Neural cell (in vitro differentiated cells): Measurements from ENCODE around the gene EP400.

ENCODE experiments used
- EZH2 ChIP-seq: fragments of 200-600, 300-800 bp; shearing (Covaris generic), sonication (generic); IDR thresholded peaks from 2 replicates; pipeline ENCODE4 v1.6.1; 2014; ENCODE audit warnings: antibody characterized with exemption, low read length, borderline replicate concordance, mild to moderate bottlenecking; ENCODE audit not compliant: insufficient read depth, poor library complexity, severe bottlenecking
- POLR2AphosphoS5 ChIP-seq: IDR thresholded peaks from 2 replicates; pipeline ENCODE4 v1.6.1; 2012
- RAD21 ChIP-seq: fragments of 450-650 bp; conservative IDR thresholded peaks from 2 replicates; pipeline ENCODE4 v1.6.1; 2014; ENCODE audit warnings: antibody characterized with exemption, mild to moderate bottlenecking, moderate library complexity
- SMC3 ChIP-seq: fragments of 450-650 bp; conservative IDR thresholded peaks from 2 replicates; pipeline ENCODE4 v1.6.1; 2014; ENCODE audit warnings: antibody characterized with exemption, mild to moderate bottlenecking, moderate library complexity; ENCODE audit not compliant: poor library complexity
- TF ChIP-seq, protein P1 (sequence below): fragments of 450-650 bp; IDR thresholded peaks from 2 replicates; pipeline ENCODE4 v1.5.1; 2014; ENCODE audit warnings: antibody characterized with exemption, mild to moderate bottlenecking, moderate library complexity; ENCODE audit not compliant: poor library complexity, severe bottlenecking

DNA sequence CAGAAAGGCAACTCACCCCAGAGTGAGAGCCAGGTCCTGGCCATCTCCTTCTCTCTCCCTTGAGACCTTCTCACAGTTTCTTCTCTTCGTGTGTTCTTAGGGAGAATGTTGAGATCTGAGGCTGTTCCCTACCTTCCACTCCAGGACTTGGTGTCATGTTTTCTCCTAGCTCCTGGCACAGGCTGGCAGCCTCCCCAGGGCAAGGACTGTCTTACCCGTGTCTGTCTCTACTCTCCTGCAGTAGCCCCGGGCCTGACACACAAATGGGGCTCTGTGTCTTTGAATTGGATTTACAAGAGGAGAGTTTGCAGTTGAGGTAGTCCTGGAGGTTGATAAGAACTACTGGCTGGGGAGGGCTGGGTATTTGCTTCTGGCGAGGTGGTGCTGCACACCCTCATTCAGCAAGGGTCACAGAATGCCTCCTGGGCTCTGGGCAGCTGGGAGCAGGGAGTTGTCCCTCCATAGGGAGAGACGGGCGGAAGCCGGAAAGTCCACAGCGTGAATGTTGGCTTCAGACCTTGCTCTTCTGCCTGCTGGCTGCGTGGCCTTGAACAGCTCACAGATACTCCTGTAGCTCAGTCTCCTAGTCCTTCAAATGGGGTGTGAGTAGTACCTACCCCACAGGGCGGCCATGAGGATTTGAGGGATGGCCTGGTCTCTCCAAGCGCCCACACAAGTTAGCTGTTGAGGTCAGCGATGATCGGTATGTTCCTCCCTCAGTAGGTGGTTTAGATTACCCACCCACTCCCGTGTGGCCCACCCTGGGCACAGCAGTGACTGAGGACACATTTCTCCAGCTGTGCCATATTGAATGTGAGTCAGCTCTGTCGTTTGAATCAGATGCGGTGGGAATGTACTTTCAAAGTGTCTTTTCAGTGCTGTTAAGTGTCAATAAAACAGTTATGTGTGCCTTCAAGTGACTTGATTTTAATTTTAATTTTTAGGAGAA lies 10.2 kb downstream of the EP400 start:
- TF ChIP-seq RAD21 (no peak), SMC3 (no peak), POLR2AphosphoS5 (no peak), EZH2 (no peak)
- TF ChIP-seq, protein P1, sequence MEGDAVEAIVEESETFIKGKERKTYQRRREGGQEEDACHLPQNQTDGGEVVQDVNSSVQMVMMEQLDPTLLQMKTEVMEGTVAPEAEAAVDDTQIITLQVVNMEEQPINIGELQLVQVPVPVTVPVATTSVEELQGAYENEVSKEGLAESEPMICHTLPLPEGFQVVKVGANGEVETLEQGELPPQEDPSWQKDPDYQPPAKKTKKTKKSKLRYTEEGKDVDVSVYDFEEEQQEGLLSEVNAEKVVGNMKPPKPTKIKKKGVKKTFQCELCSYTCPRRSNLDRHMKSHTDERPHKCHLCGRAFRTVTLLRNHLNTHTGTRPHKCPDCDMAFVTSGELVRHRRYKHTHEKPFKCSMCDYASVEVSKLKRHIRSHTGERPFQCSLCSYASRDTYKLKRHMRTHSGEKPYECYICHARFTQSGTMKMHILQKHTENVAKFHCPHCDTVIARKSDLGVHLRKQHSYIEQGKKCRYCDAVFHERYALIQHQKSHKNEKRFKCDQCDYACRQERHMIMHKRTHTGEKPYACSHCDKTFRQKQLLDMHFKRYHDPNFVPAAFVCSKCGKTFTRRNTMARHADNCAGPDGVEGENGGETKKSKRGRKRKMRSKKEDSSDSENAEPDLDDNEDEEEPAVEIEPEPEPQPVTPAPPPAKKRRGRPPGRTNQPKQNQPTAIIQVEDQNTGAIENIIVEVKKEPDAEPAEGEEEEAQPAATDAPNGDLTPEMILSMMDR, result no peak
